Muscle layer of duodenum (tissue), 2 donors: ENCODE data around the gene ARHGAP42.

Source experiments
- H3K27ac ChIP-seq: one replicate; pipeline ENCODE4 v1.7.0; 2013; ENCODE audit warnings: mild to moderate bottlenecking, low read length
- H3K27me3 ChIP-seq: one replicate; pipeline ENCODE4 v1.7.0; 2013; ENCODE audit warnings: low read depth, mild to moderate bottlenecking, control low read depth, low read length
- H3K36me3 ChIP-seq, 2 donors: one replicate each; pipeline ENCODE4 v1.7.0; 2013; ENCODE audit warnings: low read length in 2 of 2, control low read depth in 1 of 2, mild to moderate bottlenecking in 1 of 2; ENCODE audit not compliant: insufficient read depth in 2 of 2, control insufficient read depth in 1 of 2
- H3K4me1 ChIP-seq, 2 donors: one replicate each; pipeline ENCODE4 v1.7.0; 2013; ENCODE audit warnings: low read length in 2 of 2, mild to moderate bottlenecking in 2 of 2, control low read depth in 1 of 2, moderate library complexity in 1 of 2; ENCODE audit not compliant: insufficient read depth in 2 of 2, control insufficient read depth in 1 of 2
- H3K4me3 ChIP-seq, 2 donors: one replicate each; pipeline ENCODE4 v1.7.0; 2013; ENCODE audit warnings: low read length in 2 of 2, low read depth in 1 of 2, mild to moderate bottlenecking in 1 of 2
- H3K9me3 ChIP-seq, 2 donors: one replicate each; pipeline ENCODE4 v1.7.0; 2013; ENCODE audit warnings: low read length in 2 of 2, control low read depth in 1 of 2, mild to moderate bottlenecking in 1 of 2; ENCODE audit not compliant: control insufficient read depth in 1 of 2
- donor health status: healthy.

ARHGAP42 gene

DNA sequence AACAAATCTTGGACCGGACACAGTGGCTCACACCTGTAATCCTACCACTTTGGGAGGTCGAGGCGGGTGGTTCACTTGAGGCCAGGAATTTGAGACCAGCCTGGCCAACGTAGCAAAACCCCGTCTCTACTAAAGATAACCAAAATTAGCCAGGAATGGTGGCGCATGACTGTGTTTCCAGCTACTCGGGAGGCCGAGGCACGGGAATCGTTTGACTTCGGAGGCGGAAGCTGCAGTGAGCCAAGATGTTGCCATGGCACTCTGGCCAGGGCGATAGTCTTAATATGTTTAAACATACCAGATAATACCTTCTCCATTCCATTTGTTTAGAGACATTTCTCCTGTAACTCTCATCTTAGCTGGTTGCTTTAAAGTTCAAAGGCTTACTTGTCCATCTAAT, 218.6 kb downstream of the ARHGAP42 start:
- peaks cover 0 to 4% of the 10 kb centered on the region in 2 donors for H3K36me3 ChIP-seq
- H3K4me3 ChIP-seq: no peak overlapping the region
- H3K4me1 ChIP-seq: no peaks in the 10 kb centered on the region

DNA sequence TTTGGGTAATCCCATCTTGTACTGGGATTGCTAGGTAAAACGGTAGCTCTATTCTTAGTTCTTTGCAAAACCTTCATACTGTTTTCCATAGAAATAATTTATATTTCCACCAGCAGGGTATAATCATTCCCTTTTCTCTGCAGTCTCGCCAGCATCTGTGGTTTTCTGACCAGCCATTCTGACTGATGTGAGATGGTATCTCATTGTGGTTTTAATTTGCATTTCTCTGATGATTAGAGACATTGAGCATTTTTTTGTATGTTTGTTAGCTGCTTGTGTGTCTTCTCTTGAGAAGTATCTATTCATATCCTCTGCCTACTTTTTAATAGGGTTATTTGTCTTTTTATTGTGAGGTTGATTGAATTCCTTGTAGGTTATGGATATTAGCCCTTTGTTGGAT, 221.7 kb downstream of the ARHGAP42 start:
- Histone ChIP-seq H3K27ac (no peak overlapping the region), H3K4me3 (no peak overlapping the region), H3K9me3 (no peaks in the 10 kb centered on the region), H3K27me3 (no peaks in the 10 kb centered on the region), H3K4me1 (no peaks in the 10 kb centered on the region), H3K36me3 (peaks cover 0 to 4% of the 10 kb centered on the region in 2 donors)

More for the DNA sequence above, 218.6 kb downstream of the ARHGAP42 start:
- H3K27ac ChIP-seq: no peak overlapping the region
- H3K9me3 ChIP-seq: no peaks in the 10 kb centered on the region
- H3K27me3 ChIP-seq: no peaks in the 10 kb centered on the region

DNA sequence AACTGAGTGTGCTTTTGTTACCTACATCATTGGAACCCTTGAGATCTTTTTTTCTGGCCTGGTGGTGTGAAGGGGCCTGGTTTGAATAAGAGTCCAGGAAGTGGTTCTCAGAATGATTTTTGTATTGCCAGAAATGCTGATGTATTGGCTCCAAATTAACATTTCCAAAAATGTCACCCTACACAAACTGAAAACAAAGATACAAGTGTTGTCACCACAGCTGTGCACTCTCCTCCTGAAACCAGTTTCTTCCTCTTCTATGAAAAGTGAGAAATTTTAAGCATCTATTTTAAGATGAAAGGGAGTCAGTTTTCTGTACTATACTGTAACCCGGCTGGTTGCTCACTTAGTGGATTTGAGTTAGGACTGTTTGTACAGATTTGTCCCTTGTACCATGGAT, 223.7 kb downstream of the ARHGAP42 start:
- Histone ChIP-seq H3K27ac (no peak overlapping the region), H3K4me1 (no peaks in the 10 kb centered on the region), H3K36me3 (peaks cover 0 to 4% of the 10 kb centered on the region in 2 donors), H3K9me3 (no peaks in the 10 kb centered on the region), H3K27me3 (no peaks in the 10 kb centered on the region), H3K4me3 (no peak overlapping the region)

DNA sequence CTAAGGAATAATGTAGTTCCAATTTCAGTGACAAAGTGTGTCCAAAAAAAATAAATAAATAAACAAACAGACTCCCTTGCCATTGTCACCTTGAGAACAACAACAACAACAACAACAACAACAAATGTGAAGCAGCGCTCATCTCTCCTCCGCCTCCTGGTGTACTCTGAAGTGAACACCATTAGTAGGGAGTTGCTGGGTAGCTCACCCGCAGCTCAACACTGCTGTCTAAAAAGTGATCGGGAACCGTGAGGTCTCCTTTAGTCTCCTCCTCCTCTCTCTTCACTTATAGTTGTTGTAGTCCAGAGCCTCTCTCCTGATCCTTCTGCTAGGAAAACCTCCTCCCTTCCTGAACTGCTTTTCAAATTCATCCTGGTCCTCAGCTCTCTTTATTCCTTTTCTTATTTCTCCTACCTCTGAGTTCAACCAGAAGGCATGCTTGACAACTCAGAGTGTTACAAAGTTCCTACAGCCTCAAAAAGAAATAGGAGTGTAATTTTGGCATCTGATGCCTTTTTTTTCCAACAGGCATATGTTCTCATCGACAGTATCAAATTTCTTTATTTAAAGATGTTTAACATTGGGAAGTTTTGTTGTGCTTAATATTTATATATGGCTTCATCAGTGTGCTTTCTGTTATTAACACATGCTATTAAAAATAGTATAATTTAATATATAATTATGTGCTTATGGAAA, 227.5 kb downstream of the ARHGAP42 start:
- Histone ChIP-seq H3K36me3 (no peaks in the 10 kb centered on the region), H3K4me1 (peaks cover 0 to 5% of the 10 kb centered on the region in 2 donors), H3K27ac (no peak overlapping the region), H3K27me3 (no peaks in the 10 kb centered on the region), H3K9me3 (no peaks in the 10 kb centered on the region), H3K4me3 (no peak overlapping the region)

DNA sequence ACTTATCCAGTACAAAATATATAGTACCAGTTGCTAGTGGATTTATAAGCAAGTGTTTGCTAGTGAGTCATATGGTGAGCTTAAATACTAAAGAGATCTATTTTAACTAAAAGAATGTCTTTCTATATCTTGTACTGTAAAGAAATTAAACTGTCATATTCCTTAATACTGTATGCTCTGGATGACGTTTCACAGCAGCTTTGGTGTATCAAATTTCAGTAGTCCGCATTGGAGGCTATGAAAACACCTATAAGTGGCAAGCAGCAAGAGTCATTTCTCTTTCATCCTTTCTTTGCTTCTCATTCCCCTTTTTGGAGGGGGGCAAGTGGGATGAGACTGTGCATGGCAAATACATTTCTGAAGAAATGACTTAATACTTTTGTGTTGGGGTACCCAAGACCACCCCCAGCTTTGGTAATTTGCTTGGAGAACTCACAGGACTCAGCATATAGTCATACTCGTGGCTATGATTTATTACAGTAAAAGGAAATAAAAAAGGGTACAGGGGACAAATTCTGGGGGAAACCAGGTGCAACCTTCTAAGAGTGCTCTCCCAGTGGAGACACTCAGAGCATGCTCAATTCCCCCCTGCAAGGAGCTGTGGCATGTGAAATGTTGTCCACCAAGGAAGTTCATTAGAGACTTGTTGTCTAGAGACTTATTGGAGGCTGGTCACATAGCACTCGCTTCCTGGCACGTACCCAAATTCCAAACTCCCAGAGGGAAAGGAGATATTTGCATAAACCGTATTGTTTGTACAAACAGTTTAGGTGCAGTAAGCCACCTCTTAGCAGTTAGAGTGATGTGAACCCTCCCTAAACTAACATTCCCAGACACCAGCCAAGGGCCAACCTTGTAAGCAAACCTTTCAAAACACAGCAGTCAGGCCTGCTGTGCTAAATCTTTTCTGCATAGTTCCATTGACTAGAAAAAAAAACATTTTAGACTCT, 231.7 kb downstream of the ARHGAP42 start:
- H3K9me3 ChIP-seq: no peaks in the 10 kb centered on the region
- H3K4me3 ChIP-seq: no peak overlapping the region
- H3K27me3 ChIP-seq: no peaks in the 10 kb centered on the region
- H3K27ac ChIP-seq: no peak overlapping the region
- peaks cover 0 to 5% of the 10 kb centered on the region in 2 donors for H3K4me1 ChIP-seq
- H3K36me3 ChIP-seq: no peaks in the 10 kb centered on the region

DNA sequence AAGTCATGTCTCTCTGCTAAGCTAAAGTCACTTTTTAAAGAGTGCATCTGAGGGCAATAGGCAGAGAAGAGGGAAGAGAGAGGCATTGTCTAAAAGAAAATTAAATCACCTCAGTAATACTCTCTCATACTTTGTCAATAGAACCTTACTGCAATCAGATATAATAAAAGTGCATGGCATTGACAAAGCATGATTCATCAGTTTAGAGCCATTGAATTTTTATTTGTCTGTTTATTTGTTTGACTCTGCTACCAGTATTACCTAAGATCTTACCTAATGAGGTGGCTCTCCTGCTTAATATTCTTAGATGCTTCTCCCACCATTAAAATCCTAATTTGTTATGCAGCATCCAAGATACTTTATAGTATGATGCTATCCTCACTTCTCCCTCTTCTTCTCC, 233.5 kb downstream of the ARHGAP42 start:
- no peaks in the 10 kb centered on the region for H3K36me3 ChIP-seq
- no peaks in the 10 kb centered on the region for H3K9me3 ChIP-seq
- no peak overlapping the region for H3K27ac ChIP-seq
- peaks cover 0 to 5% of the 10 kb centered on the region in 2 donors for H3K4me1 ChIP-seq
- H3K27me3 ChIP-seq: no peaks in the 10 kb centered on the region
- H3K4me3 ChIP-seq: no peak overlapping the region

DNA sequence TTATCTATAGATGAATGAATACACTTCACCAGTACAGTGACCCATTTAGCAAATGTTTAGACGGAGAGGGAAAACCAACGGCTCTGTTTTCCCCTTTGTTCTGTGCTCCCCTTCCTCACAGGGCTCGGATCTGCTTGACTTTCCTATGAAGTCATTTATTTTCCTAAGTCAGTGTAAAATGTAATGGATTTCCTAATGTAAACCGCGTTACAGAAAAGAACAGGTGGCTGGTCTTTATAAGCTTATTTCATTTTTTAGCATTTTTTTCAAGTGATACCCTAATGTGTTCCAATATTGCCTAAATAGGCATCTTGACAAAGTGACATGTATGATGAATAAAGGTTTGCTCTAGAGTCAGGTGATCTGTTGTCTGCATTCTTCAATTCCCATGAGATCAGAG, 235.0 kb downstream of the ARHGAP42 start:
- no peak overlapping the region for H3K27ac ChIP-seq
- no peaks in the 10 kb centered on the region for H3K27me3 ChIP-seq
- H3K4me1 ChIP-seq: peaks cover 0 to 5% of the 10 kb centered on the region in 2 donors
- no peaks in the 10 kb centered on the region for H3K36me3 ChIP-seq
- no peaks in the 10 kb centered on the region for H3K9me3 ChIP-seq
- no peak overlapping the region for H3K4me3 ChIP-seq

DNA sequence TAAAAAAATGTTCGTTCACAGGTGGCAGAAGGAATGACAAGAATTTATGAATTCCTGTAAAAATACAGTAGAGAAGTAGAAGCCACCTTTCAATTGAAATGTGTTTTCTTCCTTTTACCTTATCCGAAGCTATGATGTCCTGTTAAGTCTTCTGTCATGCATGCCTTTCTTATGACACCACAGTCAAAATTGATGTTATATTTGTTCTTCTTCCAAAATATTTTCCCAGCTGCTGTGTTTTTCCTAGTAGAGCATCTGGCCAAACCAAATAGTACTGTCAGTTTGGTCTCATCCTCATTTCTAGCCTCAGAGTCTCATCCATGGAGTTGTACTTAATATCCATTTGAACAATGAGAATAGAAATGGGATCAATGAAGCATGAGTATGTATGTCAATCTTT, 236.5 kb downstream of the ARHGAP42 start:
- H3K4me1 ChIP-seq: peaks cover 0 to 5% of the 10 kb centered on the region in 2 donors
- H3K27me3 ChIP-seq: no peaks in the 10 kb centered on the region
- H3K9me3 ChIP-seq: no peaks in the 10 kb centered on the region
- no peak overlapping the region for H3K27ac ChIP-seq
- no peak overlapping the region for H3K4me3 ChIP-seq
- no peaks in the 10 kb centered on the region for H3K36me3 ChIP-seq

DNA sequence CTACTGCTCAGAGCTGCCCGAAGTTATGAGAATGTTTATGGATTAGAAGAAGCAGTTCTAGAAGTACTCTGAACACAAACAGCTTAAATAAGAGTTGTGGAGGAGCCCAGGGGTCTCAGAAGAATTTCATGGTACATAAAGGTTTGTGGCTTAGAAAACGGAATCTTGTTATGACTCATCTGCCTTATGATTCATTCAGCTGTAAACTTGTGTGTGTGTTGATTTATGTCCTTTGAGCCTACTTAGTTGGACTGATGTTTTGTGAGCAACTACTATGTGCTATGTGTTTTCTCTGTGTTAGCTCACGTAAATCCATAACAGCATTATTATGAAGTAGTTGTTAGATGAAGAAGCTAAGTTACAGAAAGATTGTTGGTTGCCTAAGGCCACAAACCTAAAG, 238.8 kb downstream of the ARHGAP42 start:
- Histone ChIP-seq H3K9me3 (no peaks in the 10 kb centered on the region), H3K36me3 (no peaks in the 10 kb centered on the region), H3K27me3 (no peaks in the 10 kb centered on the region), H3K4me3 (no peak overlapping the region), H3K27ac (no peak overlapping the region), H3K4me1 (peaks cover 0 to 6% of the 10 kb centered on the region in 2 donors)

DNA sequence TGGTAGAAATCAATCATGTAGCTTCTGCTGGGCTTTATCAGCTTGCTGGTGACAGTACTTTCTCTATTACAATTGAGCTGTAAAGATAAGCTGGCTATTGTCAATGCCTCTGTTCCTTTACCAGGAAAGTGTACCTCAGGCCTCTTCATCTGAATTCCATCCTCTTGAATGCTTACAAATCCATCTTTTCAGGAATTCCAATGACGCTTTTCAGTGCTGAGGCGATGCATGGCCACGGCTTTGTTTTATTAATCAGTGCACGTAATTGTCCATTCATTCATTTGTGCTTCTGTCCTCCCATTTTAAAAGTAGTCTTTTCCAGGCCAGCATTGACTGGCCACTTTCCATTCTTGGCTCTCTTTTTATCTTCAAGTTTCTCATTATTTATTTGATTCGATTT, 240.5 kb downstream of the ARHGAP42 start:
- Histone ChIP-seq H3K27ac (no peak overlapping the region), H3K4me3 (no peak overlapping the region), H3K9me3 (no peaks in the 10 kb centered on the region), H3K4me1 (peaks cover 0 to 6% of the 10 kb centered on the region in 2 donors), H3K27me3 (no peaks in the 10 kb centered on the region), H3K36me3 (no peaks in the 10 kb centered on the region)

DNA sequence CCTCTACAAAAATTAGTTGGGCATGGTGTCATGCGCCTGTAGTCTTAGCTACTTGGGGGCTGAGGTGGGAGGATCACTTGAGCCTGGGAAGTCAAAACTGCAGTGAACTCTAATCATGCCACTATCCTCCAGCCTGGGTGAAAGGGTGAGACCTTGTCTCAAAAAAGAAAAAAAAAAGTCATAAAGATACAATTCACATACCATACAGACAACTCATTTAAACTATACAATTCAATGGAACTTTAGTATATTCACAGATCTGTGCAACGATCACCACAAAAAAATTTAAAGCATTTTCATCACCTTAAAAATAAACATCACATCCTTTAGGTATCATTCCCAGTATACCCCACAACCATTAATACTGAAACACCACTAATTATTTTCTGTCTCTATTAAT, 241.3 kb downstream of the ARHGAP42 start:
- Histone ChIP-seq H3K9me3 (no peaks in the 10 kb centered on the region), H3K4me3 (no peak overlapping the region), H3K27ac (no peak overlapping the region), H3K4me1 (peaks cover 0 to 6% of the 10 kb centered on the region in 2 donors), H3K36me3 (no peaks in the 10 kb centered on the region), H3K27me3 (no peaks in the 10 kb centered on the region)
